Measurements from ENCODE around the gene TMEM150B. TPM values are rescaled to one million over a fixed set of nuclear protein-coding genes. Genes with fewer than 3 reads are reported as not detected.

The TMEM150B gene
- total RNA-seq, 1 experiment from 2014 or later, result not detected

- Histone ChIP-seq H3K9me2 (ENCODE audit: insufficient read depth) (no peaks in the 10 kb centered on the region), H3K27ac (ENCODE audit: low read depth, low read length) (no peak overlapping the region), H3K36me3 (ENCODE audit: control insufficient read depth in 1 of 2, insufficient read depth in 2 of 2, low read length in 2 of 2) (peaks cover 2 to 8% of the 10 kb centered on the region in 2 experiments; a peak in 2 of 4 replicates), H4K20me1 (ENCODE audit: insufficient read depth) (no peaks in the 10 kb centered on the region), H3K4me3 (replicated peaks in 1 of 2; ENCODE audit: low read depth in 1 of 2, low read length in 2 of 2) (no peak overlapping the region), H3K79me2 (ENCODE audit: insufficient read depth, low read length) (no peaks in the 10 kb centered on the region), H3K9ac (ENCODE audit: low read length) (no peak overlapping the region), H2AFZ (ENCODE audit: low read depth, low read length, poor library complexity, severe bottlenecking) (no peak overlapping the region), H3K9me3 (ENCODE audit: control insufficient read depth in 1 of 2, insufficient read depth in 1 of 2, low read depth in 1 of 2, low read length in 2 of 2) (no peaks in the 10 kb centered on the region), H3K4me2 (ENCODE audit: low read length) (no peak overlapping the region), H3K4me1 (ENCODE audit: control insufficient read depth in 1 of 2, insufficient read depth in 2 of 2, low read length in 2 of 2) (no peaks in the 10 kb centered on the region), H3K27me3 (ENCODE audit: insufficient read depth, low read length) (no peaks in the 10 kb centered on the region)
- TF ChIP-seq REST (IDR thresholded peaks at IDR 0.05; ENCODE audit: low read depth) (no peak), EZH2phosphoT487 (IDR thresholded peaks at IDR 0.05; ENCODE audit: borderline replicate concordance) (no peak), JUND (IDR thresholded peaks at IDR 0.05) (no peak), EGR1 (IDR thresholded peaks at IDR 0.05; ENCODE audit: low read depth) (no peak), ZBTB33 (IDR thresholded peaks at IDR 0.05; ENCODE audit: extremely low read depth, insufficient replicate concordance, low read length) (no peak)
- ChIA-PET RAD21 (ENCODE audit: low non-redundant PET in 1 of 2, low total read pairs in 2 of 2, uncharacterized antibody in 2 of 2, unreplicated experiment in 2 of 2) (interaction anchor here in 1 of 2 experiments (0.7 kb wide), 2 partner anchors 46 to 72 kb away, joined by 4 to 11 read pairs; no protein-coding TSS in a partner anchor), CTCF (interaction anchor here (0.7 to 1.7 kb wide), 2 partner anchors 12 to 105 kb away, joined by 3 to 7 read pairs; no protein-coding TSS in a partner anchor), POLR2A (interaction anchor here (0.8 kb wide), 1 partner anchor 33 kb away, joined by 3 read pairs; the partner anchor contains the start of gene HSPBP1)
- intact Hi-C loops (cut with micrococcal nuclease), result no loop called here
- ATAC-seq (peak; percentile 29; the same call in 1 of the 2 replicates), DNase-seq (ENCODE audit: low read depth, low spot score) (no peak)
- BruUV-seq (replicated peaks), result no TSS peak
Observed at GRCh38 chr19:55312621-55313512, 12.3 kb downstream of the TMEM150B start.

Data from HCT116 (cell line).